ENCODE measurements around the gene PML.

Gene PML

DNA sequence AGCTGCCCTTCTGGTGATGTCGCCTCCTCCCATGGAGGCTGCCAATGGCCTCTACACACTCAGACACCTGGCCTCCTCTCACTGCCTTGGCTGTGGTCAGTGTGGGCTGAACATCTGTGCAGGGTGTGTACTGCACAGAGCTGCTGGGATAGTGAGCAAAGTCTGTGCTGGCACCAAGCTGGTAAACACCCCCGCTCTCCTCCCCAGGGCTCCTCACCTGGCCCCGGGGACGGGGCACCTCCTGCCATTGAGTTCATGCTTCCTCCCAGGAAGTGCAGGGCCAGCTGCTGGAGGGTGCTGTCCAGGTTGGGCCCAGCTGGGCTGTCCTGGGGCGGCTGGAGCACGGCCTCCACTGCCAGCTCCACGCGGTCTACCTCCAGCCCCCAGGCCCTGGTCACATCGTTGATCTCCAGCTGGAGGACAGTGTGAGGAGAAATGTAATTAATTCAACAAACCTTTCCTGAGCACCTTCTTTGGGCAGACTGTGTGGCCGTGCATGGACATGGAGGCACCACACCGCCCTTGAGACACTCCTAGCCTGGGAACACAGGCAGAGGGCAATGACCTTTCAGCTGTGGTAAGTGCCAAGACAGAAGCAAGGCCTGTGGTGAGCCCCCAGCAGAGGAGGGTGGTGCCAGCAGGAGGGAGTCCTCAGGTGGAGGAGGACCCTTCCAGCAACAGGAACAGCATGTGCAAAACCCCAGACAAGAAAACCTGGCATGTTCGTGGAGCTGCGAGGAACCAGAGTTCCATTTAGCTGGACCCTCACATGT is 9.2 kb upstream of the PML start:
- DNase-seq = no peak
- H3K4ac ChIP-seq (ENCODE audit: low read depth, low read length) = no peak overlapping the region
- H2AK5ac ChIP-seq (ENCODE audit: low read length) = no peak overlapping the region

DNA sequence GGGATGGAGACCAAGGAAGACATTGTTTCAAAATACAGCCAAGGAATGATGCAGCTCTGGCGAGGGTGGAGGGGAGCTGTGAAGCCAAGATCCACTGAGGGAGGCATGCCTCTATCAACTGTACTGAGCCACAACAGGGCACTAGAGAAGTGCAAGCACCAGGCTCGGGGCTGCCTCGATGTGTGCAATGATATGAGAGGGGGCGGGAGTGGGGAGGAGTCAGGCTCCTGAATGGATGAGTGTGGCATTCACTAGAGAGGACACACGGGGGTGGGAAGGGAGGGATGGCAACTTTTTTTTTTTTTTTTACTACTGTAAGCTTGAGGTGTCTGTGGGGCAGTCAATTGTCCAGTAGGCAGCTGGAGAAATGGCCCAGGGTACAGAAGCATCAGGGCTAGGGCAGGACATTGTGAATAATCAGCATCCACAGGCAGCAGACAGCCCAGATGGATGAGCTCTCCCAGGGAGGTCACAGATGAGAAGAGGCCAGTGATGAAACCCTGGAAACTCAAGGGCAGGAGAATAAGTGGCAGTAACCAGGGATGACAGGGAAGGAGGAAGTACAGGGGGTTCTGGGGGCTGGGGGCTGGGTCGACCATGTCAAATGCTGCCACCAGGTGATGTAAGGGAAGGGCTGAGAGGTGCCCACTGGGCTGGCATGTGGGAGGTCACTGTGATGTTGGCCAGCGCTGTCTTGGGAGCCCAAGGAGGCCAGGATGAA is 8.3 kb upstream of the PML start:
- no peak overlapping the region for H3K9ac ChIP-seq (ENCODE audit: low read length)
- no peak overlapping the region for H4K5ac ChIP-seq (ENCODE audit: low read length)
- no peaks in the 10 kb centered on the region for H3K79me2 ChIP-seq (ENCODE audit: control insufficient read depth, insufficient read depth, low read length)
- H3K4me2 ChIP-seq (ENCODE audit: low read length) = no peak overlapping the region
- no peaks in the 10 kb centered on the region for H3K4me1 ChIP-seq (ENCODE audit: control insufficient read depth, low read depth, low read length)
- H3K23ac ChIP-seq (ENCODE audit: low read length) = no peak overlapping the region
- no peak overlapping the region for H2BK120ac ChIP-seq (ENCODE audit: low read depth, low read length)
- H3K4me3 ChIP-seq (ENCODE audit: low read length) = no peak overlapping the region
- H3K56ac ChIP-seq (ENCODE audit: low read length) = no peak overlapping the region
- no peak overlapping the region for H3K18ac ChIP-seq (ENCODE audit: low read length)
- no peaks in the 10 kb centered on the region for H3K27me3 ChIP-seq (ENCODE audit: insufficient read depth, low read length, poor library complexity)
- H2BK5ac ChIP-seq (ENCODE audit: low read length) = no peak overlapping the region
- no peaks in the 10 kb centered on the region for H3K36me3 ChIP-seq (ENCODE audit: control insufficient read depth, insufficient read depth, low read length)
- no peak overlapping the region for H4K8ac ChIP-seq (ENCODE audit: low read depth, low read length)
- no peaks in the 10 kb centered on the region for H3K79me1 ChIP-seq (ENCODE audit: low read length)
- DNase-seq = no peak
- H2AK5ac ChIP-seq (ENCODE audit: low read length) = no peak overlapping the region
- no peak overlapping the region for H3K27ac ChIP-seq (ENCODE audit: low read depth, low read length)
- no peak overlapping the region for H3K4ac ChIP-seq (ENCODE audit: low read depth, low read length)
- no CpG with 5 or more reads among the region's 7 CpGs for WGBS (ENCODE audit: extremely low coverage, insufficient coverage, low lambda C conversion rate)
- no peak overlapping the region for H2BK15ac ChIP-seq (replicated peaks; ENCODE audit: low read depth)

More for the DNA sequence above, 9.2 kb upstream of the PML start:
- Histone ChIP-seq H3K18ac (ENCODE audit: low read length) (no peak overlapping the region), H3K56ac (ENCODE audit: low read length) (no peak overlapping the region), H3K36me3 (ENCODE audit: control insufficient read depth, insufficient read depth, low read length) (no peaks in the 10 kb centered on the region), H4K5ac (ENCODE audit: low read length) (no peak overlapping the region), H2BK5ac (ENCODE audit: low read length) (no peak overlapping the region), H3K27ac (ENCODE audit: low read depth, low read length) (no peak overlapping the region), H2BK15ac (replicated peaks; ENCODE audit: low read depth) (no peak overlapping the region), H3K79me2 (ENCODE audit: control insufficient read depth, insufficient read depth, low read length) (no peaks in the 10 kb centered on the region), H3K4me2 (ENCODE audit: low read length) (no peak overlapping the region), H3K4me1 (ENCODE audit: control insufficient read depth, low read depth, low read length) (no peaks in the 10 kb centered on the region), H4K8ac (ENCODE audit: low read depth, low read length) (no peak overlapping the region), H3K27me3 (ENCODE audit: insufficient read depth, low read length, poor library complexity) (no peaks in the 10 kb centered on the region), H3K79me1 (ENCODE audit: low read length) (no peaks in the 10 kb centered on the region), H3K9ac (ENCODE audit: low read length) (no peak overlapping the region), H3K4me3 (ENCODE audit: low read length) (no peak overlapping the region), H3K23ac (ENCODE audit: low read length) (no peak overlapping the region), H2BK120ac (ENCODE audit: low read depth, low read length) (no peak overlapping the region)
- WGBS (ENCODE audit: extremely low coverage, insufficient coverage, low lambda C conversion rate) = no CpG with 5 or more reads among the region's 13 CpGs

GRCh38 chr15:73986776-73987056 is 7.8 kb upstream of the PML start:
- no peak overlapping the region for H3K23ac ChIP-seq (ENCODE audit: low read length)

DNA sequence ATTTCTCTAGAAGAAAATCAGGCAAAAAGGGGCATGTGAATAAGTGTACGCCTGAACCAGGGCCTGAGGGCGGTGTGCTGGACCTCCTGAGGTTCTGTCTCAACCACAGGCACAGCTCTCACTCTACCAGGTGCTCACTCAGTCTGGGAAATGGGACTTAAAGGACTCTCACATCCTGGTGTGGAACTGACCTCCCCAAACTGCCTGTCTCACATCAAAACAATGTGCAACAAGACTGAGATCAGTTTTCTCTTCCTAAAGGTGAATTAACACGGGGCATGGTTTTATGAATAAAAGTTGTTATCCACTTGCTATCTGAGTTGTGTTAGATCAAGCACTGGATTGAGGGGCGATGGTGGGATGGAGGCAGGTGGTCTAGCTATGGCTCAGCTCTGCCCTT is 7.3 kb upstream of the PML start:
- Histone ChIP-seq H3K4me2 (ENCODE audit: low read length) (no peak overlapping the region), H3K23ac (ENCODE audit: low read length) (no peak overlapping the region), H2AK5ac (ENCODE audit: low read length) (no peak overlapping the region), H3K4me3 (ENCODE audit: low read length) (no peak overlapping the region), H3K27ac (ENCODE audit: low read depth, low read length) (no peak overlapping the region), H3K4me1 (ENCODE audit: control insufficient read depth, low read depth, low read length) (no peaks in the 10 kb centered on the region), H3K79me2 (ENCODE audit: control insufficient read depth, insufficient read depth, low read length) (no peaks in the 10 kb centered on the region), H2BK120ac (ENCODE audit: low read depth, low read length) (no peak overlapping the region), H4K5ac (ENCODE audit: low read length) (no peak overlapping the region), H2BK5ac (ENCODE audit: low read length) (no peak overlapping the region), H3K27me3 (ENCODE audit: insufficient read depth, low read length, poor library complexity) (no peaks in the 10 kb centered on the region), H3K36me3 (ENCODE audit: control insufficient read depth, insufficient read depth, low read length) (no peaks in the 10 kb centered on the region), H2BK15ac (replicated peaks; ENCODE audit: low read depth) (no peak overlapping the region), H3K4ac (ENCODE audit: low read depth, low read length) (no peak overlapping the region), H3K79me1 (ENCODE audit: low read length) (no peaks in the 10 kb centered on the region), H4K8ac (ENCODE audit: low read depth, low read length) (no peak overlapping the region), H3K18ac (ENCODE audit: low read length) (no peak overlapping the region), H3K9ac (ENCODE audit: low read length) (no peak overlapping the region), H3K56ac (ENCODE audit: low read length) (no peak overlapping the region)
- no CpG with 5 or more reads among the region's 4 CpGs for WGBS (ENCODE audit: extremely low coverage, insufficient coverage, low lambda C conversion rate)
- no peak for DNase-seq

More at GRCh38 chr15:73986776-73987056, 7.8 kb upstream of the PML start:
- Histone ChIP-seq H3K79me1 (ENCODE audit: low read length) (no peaks in the 10 kb centered on the region), H4K5ac (ENCODE audit: low read length) (no peak overlapping the region), H3K79me2 (ENCODE audit: control insufficient read depth, insufficient read depth, low read length) (no peaks in the 10 kb centered on the region), H2BK5ac (ENCODE audit: low read length) (no peak overlapping the region), H2AK5ac (ENCODE audit: low read length) (no peak overlapping the region), H3K4me3 (ENCODE audit: low read length) (no peak overlapping the region), H2BK120ac (ENCODE audit: low read depth, low read length) (no peak overlapping the region), H3K9ac (ENCODE audit: low read length) (no peak overlapping the region), H4K8ac (ENCODE audit: low read depth, low read length) (no peak overlapping the region), H3K18ac (ENCODE audit: low read length) (no peak overlapping the region), H2BK15ac (replicated peaks; ENCODE audit: low read depth) (no peak overlapping the region), H3K56ac (ENCODE audit: low read length) (no peak overlapping the region), H3K27ac (ENCODE audit: low read depth, low read length) (no peak overlapping the region), H3K4ac (ENCODE audit: low read depth, low read length) (no peak overlapping the region), H3K27me3 (ENCODE audit: insufficient read depth, low read length, poor library complexity) (no peaks in the 10 kb centered on the region), H3K4me2 (ENCODE audit: low read length) (no peak overlapping the region), H3K4me1 (ENCODE audit: control insufficient read depth, low read depth, low read length) (no peaks in the 10 kb centered on the region), H3K36me3 (ENCODE audit: control insufficient read depth, insufficient read depth, low read length) (no peaks in the 10 kb centered on the region)
- no CpG with 5 or more reads among the region's 1 CpG for WGBS (ENCODE audit: extremely low coverage, insufficient coverage, low lambda C conversion rate)
- DNase-seq = no peak

GRCh38 chr15:73987681-73988444 is 6.7 kb upstream of the PML start:
- no peak overlapping the region for H3K4me2 ChIP-seq (ENCODE audit: low read length)
- no peak overlapping the region for H3K56ac ChIP-seq (ENCODE audit: low read length)
- H3K4me3 ChIP-seq (ENCODE audit: low read length) = no peak overlapping the region
- no CpG with 5 or more reads among the region's 9 CpGs for WGBS (ENCODE audit: extremely low coverage, insufficient coverage, low lambda C conversion rate)
- no peak overlapping the region for H3K18ac ChIP-seq (ENCODE audit: low read length)
- H4K8ac ChIP-seq (ENCODE audit: low read depth, low read length) = no peak overlapping the region
- no peak overlapping the region for H3K27ac ChIP-seq (ENCODE audit: low read depth, low read length)
- H3K36me3 ChIP-seq (ENCODE audit: control insufficient read depth, insufficient read depth, low read length) = no peaks in the 10 kb centered on the region
- H3K9ac ChIP-seq (ENCODE audit: low read length) = no peak overlapping the region
- H3K23ac ChIP-seq (ENCODE audit: low read length) = no peak overlapping the region
- no peak overlapping the region for H2BK120ac ChIP-seq (ENCODE audit: low read depth, low read length)
- H3K4me1 ChIP-seq (ENCODE audit: control insufficient read depth, low read depth, low read length) = no peaks in the 10 kb centered on the region
- H2BK5ac ChIP-seq (ENCODE audit: low read length) = no peak overlapping the region
- no peak overlapping the region for H2BK15ac ChIP-seq (replicated peaks; ENCODE audit: low read depth)
- H3K79me1 ChIP-seq (ENCODE audit: low read length) = no peaks in the 10 kb centered on the region
- no peak for DNase-seq
- H3K27me3 ChIP-seq (ENCODE audit: insufficient read depth, low read length, poor library complexity) = no peaks in the 10 kb centered on the region
- H4K5ac ChIP-seq (ENCODE audit: low read length) = no peak overlapping the region
- no peak overlapping the region for H2AK5ac ChIP-seq (ENCODE audit: low read length)
- no peaks in the 10 kb centered on the region for H3K79me2 ChIP-seq (ENCODE audit: control insufficient read depth, insufficient read depth, low read length)
- no peak overlapping the region for H3K4ac ChIP-seq (ENCODE audit: low read depth, low read length)
